Activated naive CD4-positive, alpha-beta T cell treated with anti-CD3 and anti-CD28 coated beads for 36 hours (primary cell): Measurements from ENCODE around the gene MRI1. TPM values are rescaled to one million over a fixed set of nuclear protein-coding genes. Genes with fewer than 3 reads are reported as not detected.

Experiments used
- CTCF ChIA-PET: fragments of 350-600 bp; sonication (Branson Sonifier 250); formaldehyde crosslinking; loops from one replicate; lab custom pipeline; 2021; ENCODE audit warnings: antibody characterized with exemption; lab: Charles Lee
- DNase-seq: peaks from one replicate; pipeline ENCODE4 v3.0.0-alpha.2; 2020
- H3K27ac Mint-ChIP-seq: one replicate; pipeline ENCODE4 v1.8.0; 2021; ENCODE audit warnings: mild to moderate bottlenecking, mixed read lengths
- H3K27me3 Mint-ChIP-seq: one replicate; pipeline ENCODE4 v1.8.0; 2021; ENCODE audit warnings: low read depth, mixed read lengths
- H3K36me3 Mint-ChIP-seq: one replicate; pipeline ENCODE4 v1.8.0; 2021; ENCODE audit warnings: low read depth, mixed read lengths
- H3K4me1 Mint-ChIP-seq: one replicate; pipeline ENCODE4 v1.8.0; 2021; ENCODE audit warnings: low read depth, mixed read lengths
- H3K4me3 Mint-ChIP-seq: one replicate; pipeline ENCODE4 v1.8.0; 2021; ENCODE audit warnings: mild to moderate bottlenecking, moderate library complexity, mixed read lengths
- H3K9me3 Mint-ChIP-seq: one replicate; pipeline ENCODE4 v1.8.0; 2021; ENCODE audit warnings: mixed read lengths
- intact Hi-C: fragments of 100-400 bp; cut with micrococcal nuclease; formaldehyde crosslinking; loops from one replicate; pipeline ENCODE4 v1.15.1; 2023
- total RNA-seq, 2 experiments: library from RNA; stranded (reverse); gene quantifications; one replicate each; pipeline ENCODE4 v1.2.3, GENCODE V29; 2021

The MRI1 gene
- total RNA-seq, 2 experiments from 2014 or later = 14.0 to 14.8 TPM

- H3K27ac Mint-ChIP-seq = no peak overlapping the region
- CTCF ChIA-PET = no interaction called here
- H3K4me3 Mint-ChIP-seq = no peak overlapping the region
- H3K36me3 Mint-ChIP-seq = peaks cover 4% of the 10 kb centered on the region
- H3K27me3 Mint-ChIP-seq = no peaks in the 10 kb centered on the region
- intact Hi-C loops = no loop called here
- no peaks in the 10 kb centered on the region for H3K9me3 Mint-ChIP-seq
- H3K4me1 Mint-ChIP-seq = no peaks in the 10 kb centered on the region
- no peak for DNase-seq
These were observed 53.5 kb downstream of the MRI1 start for GRCh38 chr19:13817615-13818371.

DNA sequence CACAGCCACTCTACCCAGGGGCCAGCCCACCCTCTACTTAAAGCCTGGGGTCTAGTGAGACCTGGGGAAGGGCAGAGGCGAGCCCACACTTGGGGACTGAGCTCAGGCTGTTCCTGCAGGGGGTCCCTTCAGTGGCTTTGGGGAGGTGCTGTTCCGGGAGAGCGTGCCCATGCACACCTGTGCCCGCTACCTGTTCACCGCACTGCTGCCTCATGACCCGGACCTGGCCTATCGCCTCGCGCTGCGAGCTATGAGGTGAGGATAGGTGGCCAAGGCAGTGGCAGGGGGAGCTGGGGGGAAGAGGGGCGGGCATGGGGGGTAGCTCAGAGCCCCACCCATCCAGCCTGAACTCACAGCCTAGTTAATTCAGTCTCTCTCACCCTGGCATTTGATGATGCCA is 54.9 kb downstream of the MRI1 start:
- no peak for DNase-seq
- Mint-ChIP-seq H3K36me3 (peaks cover 1% of the 10 kb centered on the region), H3K9me3 (no peaks in the 10 kb centered on the region), H3K27me3 (no peaks in the 10 kb centered on the region), H3K4me1 (no peaks in the 10 kb centered on the region), H3K27ac (no peak overlapping the region), H3K4me3 (no peak overlapping the region)
- CTCF ChIA-PET = interaction anchor here (0.5 kb wide), 1 partner anchor 9 kb away, joined by 4 read pairs; no protein-coding TSS in a partner anchor
- intact Hi-C loops = no loop called here

GRCh38 chr19:13821292-13821691 is 57.0 kb downstream of the MRI1 start:
- Mint-ChIP-seq H3K27ac (no peak overlapping the region), H3K9me3 (no peaks in the 10 kb centered on the region)
- intact Hi-C loops = no loop called here

DNA sequence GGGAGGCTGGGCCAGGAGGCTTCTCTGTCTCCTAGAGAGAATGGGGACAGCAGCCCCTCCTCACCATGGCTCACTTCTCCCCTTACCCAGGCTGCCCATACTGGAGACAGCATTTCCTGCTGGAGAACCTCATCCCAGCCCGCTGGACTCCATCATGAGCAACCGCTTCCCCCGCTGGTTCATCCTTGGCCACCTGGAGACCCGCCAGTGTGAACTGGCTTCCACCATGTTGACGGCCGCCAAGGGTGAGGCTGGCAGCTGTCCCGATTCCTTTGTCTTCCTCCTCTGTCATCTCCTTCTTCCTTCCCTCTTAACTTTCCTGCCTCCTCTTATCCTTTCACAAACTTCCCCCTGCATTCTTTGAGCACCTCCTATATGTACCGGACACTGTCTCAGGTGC is 58.9 kb downstream of the MRI1 start:
- Mint-ChIP-seq H3K4me1 (no peaks in the 10 kb centered on the region), H3K27me3 (no peaks in the 10 kb centered on the region), H3K4me3 (no peak overlapping the region), H3K27ac (no peak overlapping the region), H3K9me3 (no peaks in the 10 kb centered on the region), H3K36me3 (peaks cover 5% of the 10 kb centered on the region)
- DNase-seq = no peak
- intact Hi-C loops = no loop called here
- CTCF ChIA-PET = interaction anchor here (0.6 kb wide), 1 partner anchor 29 kb away, joined by 3 read pairs; no protein-coding TSS in a partner anchor

More at GRCh38 chr19:13821292-13821691, 57.0 kb downstream of the MRI1 start:
- no peak overlapping the region for H3K4me3 Mint-ChIP-seq
- DNase-seq = no peak
- peaks cover 3% of the 10 kb centered on the region for H3K36me3 Mint-ChIP-seq
- no peaks in the 10 kb centered on the region for H3K27me3 Mint-ChIP-seq
- CTCF ChIA-PET = interaction anchor here (0.7 to 0.8 kb wide), 2 partner anchors 36 to 40 kb away, joined by 4 to 6 read pairs; no protein-coding TSS in a partner anchor
- H3K4me1 Mint-ChIP-seq = no peaks in the 10 kb centered on the region

Other genes starting within 250 kb of the MRI1 start
- 100 to 1,000 TPM; 116 to 132 TPM for gene C19orf53, start 9.9 kb downstream of the MRI1 start, total RNA-seq
- 1 to 10 TPM; 6.7 to 7.1 TPM for gene ZSWIM4, start 30.9 kb downstream of the MRI1 start, total RNA-seq
- under 1 TPM; 0.55 to 0.74 TPM for gene NANOS3, start 112.6 kb downstream of the MRI1 start, total RNA-seq
- gene BRME1, start 141.6 kb downstream of the MRI1 start, total RNA-seq = 1 to 10 TPM; 5.8 to 5.9 TPM
- gene CC2D1A, start 141.7 kb downstream of the MRI1 start, total RNA-seq = 10 to 100 TPM; 27.4 to 28.6 TPM
- under 1 TPM in 1 of 2 experiments, not detected in 1; 0.29 TPM for gene PODNL1, start 173.9 kb downstream of the MRI1 start, total RNA-seq
- 10 to 100 TPM; 67.7 to 70.6 TPM for gene DCAF15, start 188.0 kb downstream of the MRI1 start, total RNA-seq
- gene RFX1, start 241.8 kb downstream of the MRI1 start, total RNA-seq = 10 to 100 TPM; 13.8 to 14.0 TPM